Stimulated activated CD8-positive, alpha-beta memory T cell treated with anti-CD3 and anti-CD28 coated beads, Interleukin-4, amount 100 ng/mL, for 1 hour (primary cell): Measurements from ENCODE around the gene GARIN3.
"Not testable (repeated sequence)": the region's sequence is repeated elsewhere in the genome, so short reads cannot be mapped to it uniquely, and the experiment has no call there.

Experiments used
- DNase-seq, 2 donors: peaks; one replicate each; pipeline ENCODE4 v3.0.0-alpha.2; 2020; ENCODE audit warnings: low read depth in 2 of 2, low spot score in 1 of 2

GARIN3 gene

DNA sequence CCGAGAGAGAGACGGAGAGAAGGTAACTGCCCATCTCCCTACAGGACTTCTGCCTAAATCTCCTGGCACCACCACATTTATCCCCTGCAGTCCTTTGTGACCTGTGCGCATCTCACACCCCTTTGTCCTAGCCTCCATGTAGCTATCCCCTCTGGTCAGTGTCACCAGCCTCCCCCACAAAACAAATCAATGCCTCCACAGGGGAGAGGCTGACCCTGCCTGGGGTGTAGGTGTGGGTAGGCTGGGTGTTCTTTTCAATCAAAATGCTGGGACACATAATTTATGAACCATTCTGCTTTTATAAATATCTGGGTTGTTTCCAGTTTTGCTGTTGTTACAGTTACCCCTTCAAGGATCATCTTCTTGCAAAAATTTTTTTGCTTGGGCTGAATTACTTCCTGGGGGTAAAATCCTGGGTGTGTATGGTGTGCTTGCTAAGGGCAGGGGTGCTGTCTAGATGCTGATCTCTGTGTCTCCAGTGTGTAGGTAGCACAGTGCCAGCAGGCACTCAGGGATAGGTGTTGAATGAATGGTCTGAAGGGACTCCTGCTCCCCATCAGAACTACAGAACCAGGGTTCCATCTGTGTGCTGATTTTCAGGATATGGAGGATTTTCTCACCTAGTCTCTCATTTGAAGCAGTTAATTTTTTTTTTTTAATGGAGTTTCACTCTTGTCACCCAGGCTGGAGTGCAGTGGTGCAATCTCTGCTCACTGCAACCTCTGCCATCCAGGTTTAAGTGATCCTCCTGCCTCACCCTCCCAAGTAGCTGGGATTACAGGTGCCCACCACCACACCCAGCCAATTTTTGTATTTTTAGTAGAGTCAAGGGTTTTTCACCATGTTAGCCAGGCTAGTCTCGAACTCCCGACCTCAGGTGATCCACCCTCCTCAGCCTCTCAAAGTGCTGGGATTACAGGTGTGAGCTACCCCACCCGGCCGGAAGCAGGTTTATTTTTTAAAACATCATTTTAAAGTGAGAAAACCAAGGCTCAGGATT lies at the start of gene GARIN3:
Gene GARIN3, minus strand, starts transcription at position 51 of the 1,000 bp plus-strand sequence. CDS start 96 bp downstream, outside the sequence.
- DNase-seq: no peak

DNA sequence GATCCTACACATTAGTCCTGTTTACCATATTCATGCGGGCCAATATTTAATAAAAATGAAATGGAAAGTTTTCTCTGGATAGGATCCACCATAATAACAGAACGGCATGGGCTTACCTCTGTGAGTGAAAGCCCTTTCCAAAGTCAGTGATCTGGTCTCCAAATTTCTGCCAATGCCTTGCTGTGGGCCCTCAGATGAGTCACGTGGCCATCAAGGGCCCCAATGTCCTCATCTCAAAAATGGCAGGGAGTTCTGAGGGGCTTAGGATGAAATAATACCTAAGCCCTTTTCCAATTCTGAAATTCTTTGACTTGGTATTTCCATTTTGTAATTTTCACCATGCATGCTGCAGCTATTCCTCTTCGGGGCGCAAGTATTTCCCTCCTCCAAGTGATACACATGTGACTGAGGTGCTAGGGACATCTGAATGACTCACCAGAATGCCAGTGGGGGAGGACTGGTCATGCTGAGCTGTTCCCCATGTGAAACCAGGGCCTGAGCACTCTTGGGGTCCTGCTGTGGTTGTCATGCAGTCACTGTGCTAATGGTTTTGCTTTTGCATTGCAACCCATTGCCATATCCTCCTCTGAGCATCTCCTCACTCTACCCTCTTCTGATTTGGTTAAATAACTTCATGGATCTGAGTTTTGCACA lies 49.6 kb upstream of the GARIN3 start:
- DNase-seq: no peak

DNA sequence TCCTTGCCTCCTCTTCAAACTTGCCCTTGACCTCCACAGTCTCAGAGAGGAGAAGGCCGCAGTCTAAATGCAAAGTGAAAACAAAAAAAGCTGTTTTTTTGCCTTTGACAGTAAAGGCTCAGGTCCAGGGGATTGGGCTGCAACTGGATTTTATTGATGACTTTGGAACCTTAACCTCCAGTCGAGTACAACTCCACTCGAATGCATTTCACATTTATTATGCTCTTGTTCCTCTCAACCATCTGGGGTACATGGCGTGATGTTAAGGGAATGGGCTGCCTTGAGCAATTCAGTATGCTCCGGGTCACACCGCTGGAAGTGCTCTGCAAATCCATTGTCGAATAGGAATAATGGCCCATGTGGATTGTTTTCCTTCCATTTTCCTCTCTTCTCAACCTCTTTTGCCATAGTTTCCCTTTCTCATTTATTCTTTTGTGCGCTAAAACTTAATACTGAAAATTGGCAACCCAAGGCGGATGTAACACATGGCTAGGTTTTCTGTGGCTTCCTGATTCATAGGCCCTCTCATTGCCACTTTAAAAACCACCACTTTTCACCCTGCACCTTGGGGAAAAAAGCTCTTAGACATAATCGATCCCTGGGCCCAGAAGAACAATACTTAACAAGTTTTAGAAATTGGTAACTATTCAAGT lies 48.9 kb upstream of the GARIN3 start:
- no peak for DNase-seq

DNA sequence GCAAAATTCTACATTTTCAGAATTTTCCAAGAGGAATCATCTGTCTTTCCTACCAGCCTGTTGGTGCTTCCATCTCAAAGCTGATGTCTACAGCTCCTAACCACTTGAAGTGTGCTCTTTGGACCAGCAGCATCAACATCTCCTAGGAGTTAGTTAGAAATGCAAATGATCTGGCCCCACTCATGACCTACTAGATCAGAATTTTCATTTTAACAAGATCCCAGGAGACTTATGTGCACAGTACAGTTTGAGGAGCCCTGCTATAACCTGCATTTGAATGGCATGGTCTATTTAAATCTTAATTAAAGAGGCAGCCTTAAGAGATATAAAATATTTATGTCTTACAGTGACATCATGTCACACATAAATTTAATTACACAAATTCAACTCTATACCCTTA lies 48.4 kb upstream of the GARIN3 start:
- no peak for DNase-seq

DNA sequence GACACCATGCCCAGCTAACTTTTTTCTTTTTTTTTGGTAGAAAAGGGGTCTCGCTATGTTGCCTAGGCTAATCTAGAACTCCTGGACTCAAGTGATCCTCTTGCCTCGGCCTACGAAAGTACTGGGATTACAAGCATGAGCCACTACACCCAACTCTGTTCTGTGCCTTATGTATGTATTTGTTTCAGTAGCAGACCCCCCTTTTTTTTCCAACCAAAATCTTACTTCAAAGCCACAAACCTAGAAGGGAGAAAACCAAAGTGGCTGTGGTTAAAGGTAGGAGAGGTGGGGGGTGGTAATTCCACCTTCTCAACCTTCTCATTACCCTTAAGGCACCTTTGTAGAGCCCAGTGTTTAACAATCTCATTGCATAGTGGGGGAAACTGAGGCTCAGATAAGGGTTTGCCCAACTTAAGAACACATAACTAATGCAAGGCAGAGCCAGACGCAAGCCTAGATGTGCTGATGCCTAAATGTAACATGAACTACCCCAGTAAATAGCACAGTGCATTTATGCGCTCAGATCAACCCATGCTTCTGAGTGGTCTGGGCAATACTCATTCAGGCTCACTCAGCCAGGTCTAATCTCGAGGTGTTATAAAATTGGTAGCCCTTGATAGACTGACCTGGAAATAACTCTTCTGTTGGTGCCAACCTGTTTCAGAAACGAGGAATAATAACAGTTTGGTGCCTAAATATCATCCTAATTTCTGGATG lies 47.6 kb upstream of the GARIN3 start:
- no peak for DNase-seq

DNA sequence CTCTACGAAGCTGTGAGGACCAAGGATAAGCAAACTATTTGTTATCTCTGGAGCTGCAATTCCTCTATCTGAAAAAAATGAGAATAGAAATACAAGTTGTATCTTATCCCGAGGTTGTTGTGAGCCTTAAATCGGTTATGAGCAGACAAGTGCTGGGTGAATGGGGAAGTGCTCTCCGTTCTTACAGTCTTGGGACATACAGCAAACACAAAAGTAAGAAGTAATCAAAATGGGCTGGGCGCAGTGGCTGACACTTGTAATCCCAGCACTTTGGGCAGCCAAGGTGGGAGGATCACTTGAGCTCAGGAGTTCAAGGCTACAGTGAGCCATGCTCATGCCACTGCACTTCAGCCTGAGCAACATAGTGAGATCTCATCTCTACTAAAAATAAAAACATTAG lies 46.2 kb upstream of the GARIN3 start:
- no peak for DNase-seq

DNA sequence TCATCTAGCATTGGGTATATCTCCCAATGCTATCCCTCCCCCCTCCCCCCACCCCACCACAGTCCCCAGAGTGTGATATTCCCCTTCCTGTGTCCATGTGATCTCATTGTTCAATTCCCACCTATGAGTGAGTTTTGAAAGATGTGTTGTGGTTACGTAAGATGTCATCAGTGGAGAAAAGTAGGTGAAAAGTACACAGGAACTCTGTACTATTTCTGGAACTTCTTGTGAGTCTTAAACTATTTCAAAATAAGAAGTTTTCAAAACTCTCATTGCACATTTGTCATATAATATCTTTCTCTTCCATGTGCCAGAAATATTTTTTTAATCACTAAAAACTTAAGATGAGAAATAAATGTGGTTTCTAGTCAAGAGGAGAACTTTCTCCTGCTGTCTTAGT lies 44.6 kb upstream of the GARIN3 start:
- DNase-seq: not testable (repeated sequence)

DNA sequence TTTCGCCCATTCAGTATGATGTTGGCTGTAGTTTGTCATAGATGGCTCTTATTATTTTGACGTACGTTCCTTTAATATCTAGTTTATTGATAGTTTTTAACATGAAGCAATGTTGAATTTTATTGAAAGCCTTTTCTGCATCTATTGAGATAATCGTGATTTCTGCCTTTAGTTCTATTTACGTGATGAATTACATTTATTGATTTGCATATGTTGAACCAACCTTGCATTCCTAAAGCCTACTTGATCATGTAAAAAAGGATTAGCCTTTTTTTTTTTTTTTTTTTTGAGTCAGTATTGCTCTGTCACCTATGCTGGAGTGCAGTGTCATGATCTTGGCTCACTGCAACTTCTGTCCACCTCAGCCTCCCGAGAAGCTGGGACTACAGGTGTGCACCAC lies 39.6 kb upstream of the GARIN3 start:
- no peak for DNase-seq

DNA sequence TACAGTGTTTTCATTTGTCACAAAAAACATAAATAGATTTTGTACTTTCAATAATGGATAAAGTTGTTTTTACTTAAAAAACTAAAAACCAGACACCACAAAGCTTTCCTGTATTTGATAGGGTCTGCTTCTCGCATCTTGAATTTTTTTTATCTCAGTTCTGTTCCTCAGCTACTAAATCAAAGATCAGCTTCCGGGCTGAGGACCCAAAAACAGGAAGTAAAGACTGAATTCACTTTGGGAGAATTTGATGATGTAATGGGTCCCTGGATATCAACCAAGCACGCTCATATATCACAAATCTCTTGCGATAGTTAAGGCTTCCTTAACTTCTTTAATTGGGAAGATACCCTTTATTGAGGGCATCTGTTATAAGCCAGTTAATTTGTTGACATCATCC lies 38.7 kb upstream of the GARIN3 start:
- no peak for DNase-seq

DNA sequence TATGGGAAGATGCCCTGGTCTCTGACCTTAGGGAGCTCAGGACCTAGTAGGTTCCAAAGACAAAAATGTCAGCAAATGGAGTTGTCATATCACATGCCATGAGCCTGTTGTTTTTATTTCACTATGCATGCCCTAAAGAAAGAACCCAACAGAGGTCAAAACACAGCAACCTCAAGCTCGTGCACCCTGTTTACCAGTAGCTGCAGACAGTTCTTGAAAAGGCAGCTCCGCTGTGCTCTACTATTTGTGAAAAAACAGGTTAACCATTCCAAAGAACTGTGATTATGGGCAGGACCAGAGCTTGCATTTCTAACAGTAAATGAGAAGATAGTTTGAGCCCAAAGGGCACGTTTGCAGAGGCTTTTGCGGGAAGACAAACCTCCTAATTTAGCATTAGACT lies 37.4 kb upstream of the GARIN3 start:
- DNase-seq: no peak

DNA sequence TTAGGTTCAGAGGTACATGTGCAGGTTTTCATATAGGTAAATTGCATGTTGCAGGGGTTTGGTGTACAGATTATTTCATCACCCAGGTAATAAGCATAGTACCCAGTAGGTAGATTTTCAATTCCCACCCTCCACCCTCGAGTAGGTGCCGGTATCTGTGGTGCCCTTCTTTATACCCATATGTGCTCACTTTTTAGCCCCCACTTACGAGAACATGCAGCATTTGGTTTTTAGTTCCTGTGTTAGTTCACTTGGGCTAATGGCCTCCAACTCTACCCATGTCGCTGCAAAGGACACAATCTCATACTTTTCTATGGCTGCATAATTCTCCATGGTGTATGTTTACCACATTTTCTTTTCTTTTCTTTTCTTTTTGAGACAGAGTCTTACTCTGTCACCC lies 35.8 kb upstream of the GARIN3 start:
- DNase-seq: no peak

DNA sequence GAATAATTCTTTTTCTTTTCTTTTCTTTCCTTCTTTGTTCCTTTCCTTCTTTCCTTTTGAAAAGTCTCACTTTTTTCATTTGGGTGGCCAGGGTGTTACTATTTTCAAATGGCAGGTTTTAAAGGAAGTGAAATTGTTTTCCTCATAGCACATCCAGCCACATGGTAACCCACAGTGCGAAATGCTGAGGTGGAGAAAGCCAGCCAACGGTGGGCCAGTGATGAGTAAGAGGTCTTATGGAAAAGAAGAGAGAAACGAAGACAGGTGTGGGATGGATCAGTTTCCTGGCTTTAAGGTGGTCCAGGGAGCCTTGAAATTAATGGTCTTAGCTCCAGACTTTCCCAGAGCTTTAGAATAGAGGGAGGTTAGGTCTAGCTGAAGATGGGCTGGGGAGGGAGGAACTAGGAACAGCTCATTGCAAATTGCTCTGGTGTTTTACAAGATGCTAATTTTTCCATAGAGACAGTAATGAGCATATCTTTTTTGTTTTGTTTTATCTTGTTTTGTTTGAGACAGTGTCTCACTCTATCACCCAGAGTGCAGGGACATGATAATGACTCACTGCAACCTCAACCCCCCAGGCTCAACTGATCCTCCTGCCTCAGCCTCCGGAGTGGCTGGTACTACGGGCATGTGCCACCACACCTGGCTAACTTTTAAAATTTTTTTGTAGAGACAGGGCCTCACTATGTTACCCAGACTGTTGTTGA lies 32.4 kb upstream of the GARIN3 start:
- no peak for DNase-seq

DNA sequence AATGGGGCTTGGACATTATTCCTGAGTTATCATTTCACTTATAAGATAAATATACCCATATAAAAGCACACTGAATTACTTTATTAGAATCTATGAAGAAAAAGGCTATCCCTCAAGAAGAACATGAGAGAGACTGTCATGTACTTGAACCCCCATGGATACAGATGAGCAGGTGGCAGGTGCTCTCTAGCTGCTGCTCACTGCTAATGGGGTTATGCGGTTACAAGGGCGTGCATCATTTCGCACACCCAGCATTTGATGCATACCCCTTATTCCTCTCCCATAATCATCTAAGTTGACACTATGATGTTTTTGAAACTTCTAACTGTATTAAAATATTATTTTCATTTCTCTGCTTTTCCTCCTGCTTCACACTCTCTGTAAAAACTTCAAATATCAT lies 31.0 kb upstream of the GARIN3 start:
- no peak for DNase-seq

DNA sequence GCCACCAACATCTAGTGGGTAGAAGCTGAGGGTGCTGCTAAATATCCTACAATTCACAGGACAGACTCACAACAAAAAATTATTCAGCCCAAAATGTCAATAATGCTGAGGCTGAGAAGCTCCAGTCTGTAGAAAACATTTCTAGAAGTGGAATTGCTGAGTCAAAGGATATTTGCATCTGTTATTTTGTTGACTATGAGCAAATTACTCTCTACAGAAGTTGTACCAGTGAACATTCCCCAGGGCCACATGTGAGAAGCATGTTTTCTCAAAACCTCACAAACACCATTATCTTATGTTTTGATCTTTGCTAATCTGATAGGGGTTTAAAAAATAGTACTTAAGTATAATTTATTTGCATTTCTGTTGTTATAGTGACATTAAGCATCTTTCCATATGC lies 30.0 kb upstream of the GARIN3 start:
- DNase-seq: no peak

DNA sequence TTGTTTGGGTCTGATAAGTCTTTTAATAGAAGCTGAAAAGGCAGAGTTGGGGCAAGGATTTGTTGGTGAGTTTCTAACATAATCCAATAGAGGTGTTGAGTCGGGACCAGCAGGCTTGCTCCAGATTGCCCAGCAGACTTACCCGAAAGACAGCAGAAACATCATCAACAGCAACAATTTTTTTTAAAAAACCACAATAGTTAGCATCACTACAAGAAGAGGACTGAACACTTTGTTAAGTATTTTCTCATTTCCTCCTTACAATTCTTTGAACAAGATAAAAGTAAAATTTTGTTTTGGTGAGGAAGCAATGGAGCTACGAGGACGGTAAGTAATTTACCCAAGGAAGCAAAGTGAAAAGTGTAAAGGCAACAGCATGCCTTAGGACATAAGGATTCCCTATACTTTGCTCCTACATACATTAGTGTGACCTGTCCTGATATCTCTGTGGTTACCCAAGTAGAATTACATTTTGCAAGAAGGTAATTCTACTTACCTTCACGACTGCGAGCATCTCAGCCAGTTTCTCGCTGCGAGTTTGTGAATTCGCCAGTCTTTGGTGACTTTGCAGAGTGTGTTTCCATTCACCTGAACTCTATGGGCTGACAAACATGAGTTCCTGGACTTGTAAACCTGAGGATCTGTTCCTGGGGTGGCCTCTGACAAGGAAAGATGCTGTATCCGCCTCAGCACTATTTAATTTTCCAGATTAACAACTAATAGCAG lies 27.8 kb upstream of the GARIN3 start:
- DNase-seq: no peak

DNA sequence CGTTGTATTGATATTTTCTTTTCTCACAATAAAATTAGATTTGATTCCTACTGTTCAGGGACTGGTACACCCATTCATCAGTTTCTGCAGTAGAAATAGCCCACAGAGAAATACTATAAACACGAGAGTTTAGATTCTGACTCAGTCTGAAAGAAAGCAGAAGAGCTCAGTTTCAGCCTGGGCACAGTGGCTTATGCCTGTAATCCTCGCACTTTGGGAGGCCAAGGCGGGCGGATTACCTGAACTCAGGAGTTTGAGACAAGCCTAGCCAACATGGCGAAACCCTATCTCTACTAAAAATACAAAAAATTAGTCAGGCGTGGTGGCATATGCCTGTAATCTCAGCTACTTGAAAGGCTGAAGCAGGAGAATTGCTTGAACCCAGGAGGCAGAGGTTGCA lies 23.2 kb upstream of the GARIN3 start:
- no peak for DNase-seq

DNA sequence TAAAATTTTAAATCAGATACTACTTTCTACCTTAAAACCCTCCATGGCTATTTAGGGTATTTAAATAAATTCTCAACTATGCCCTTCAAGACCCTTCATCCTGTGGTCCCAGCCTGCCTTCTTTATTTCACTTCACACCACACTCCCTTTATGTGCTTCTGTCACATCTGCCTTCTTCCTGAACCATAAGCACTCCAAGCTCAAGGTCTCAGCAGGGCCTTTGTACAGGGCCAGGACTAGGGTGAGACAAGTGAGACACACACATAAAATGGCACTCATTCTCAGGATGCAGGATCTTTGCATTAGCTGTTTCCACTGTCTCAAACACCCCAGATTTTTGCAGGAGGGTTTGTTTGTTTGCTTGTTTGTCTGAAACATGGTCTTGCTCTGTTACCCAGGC lies 22.2 kb upstream of the GARIN3 start:
- DNase-seq: no peak

DNA sequence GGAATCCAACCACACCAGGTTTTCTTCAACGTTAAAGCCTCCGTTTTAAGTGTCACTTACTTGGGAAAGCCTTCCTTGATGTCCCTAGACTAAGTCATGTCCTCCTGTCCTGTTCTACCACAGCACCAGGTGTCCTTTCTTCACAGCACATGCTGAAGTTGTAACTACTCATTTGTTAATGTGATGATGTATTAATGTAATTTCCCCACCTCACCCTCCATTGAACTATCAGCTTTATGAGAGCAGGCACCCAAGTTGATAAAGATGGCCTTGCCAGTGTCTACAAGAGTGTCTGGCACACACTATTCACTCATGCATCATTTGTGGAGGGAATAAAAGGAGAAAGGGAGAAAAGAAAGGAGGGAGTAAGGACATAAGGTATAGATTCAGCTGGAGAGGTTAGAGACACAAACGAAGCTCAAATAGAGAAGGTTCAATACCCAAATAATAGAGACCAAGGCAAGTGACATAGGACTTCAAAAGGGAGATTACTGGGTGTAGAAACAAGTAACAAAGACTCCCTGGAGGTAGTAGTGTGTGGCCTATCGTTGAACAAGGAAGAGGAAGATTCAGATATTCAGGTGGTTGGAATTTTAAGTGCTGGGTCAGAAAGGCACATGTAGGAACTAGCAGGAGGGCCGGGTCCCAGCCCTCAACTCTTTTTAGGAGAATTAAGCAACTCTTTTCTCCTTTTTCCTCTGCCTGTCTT lies 21.1 kb upstream of the GARIN3 start:
- no peak for DNase-seq

DNA sequence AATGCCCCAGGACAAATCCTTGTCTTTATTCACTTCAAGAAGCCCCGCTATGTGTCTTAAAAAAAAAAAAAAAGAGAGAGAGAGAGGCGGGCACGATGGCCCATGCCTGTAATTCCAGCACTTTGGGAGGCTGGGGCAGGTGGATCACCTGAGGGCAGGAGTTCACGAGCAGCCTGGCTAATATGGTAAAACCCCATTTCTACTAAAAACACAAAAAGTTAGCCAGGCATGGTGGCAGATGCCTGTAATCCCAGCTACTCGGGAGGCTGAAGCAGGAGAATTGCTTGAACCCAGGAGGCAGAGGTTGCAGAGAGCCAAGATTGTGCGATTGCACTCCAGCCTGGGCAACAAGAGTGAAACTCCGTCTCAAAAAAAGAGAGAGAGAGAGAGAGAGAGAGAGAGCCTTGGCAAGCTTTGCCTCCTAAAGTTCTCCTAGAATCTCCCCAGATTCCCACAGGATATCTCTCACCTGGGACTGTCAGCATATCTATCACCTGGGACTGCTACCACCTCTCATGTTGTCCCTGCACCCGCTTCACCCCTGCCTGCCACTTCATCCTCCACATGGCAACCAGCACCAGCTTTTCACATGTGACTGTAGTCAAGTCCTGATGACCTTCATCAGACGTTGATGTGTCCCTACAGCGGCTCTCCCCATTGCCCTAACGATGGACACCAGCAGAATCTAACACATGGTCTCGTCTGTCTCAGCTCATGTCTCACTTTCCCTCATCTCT lies 20.4 kb upstream of the GARIN3 start:
- DNase-seq: no peak
